Suprapubic skin (tissue), 4 donors: ENCODE data around the gene HMCN1. TPM values are rescaled to one million over a fixed set of nuclear protein-coding genes. Genes with fewer than 3 reads are reported as not detected.
A peak's percentile ranks its signal among the peaks of the same experiment; 100 is the strongest.

Experiments used
- DNase-seq, 2 donors: peaks; one replicate each; pipeline ENCODE4 v3.0.0-alpha.2; 2019; ENCODE audit warnings: low spot score in 2 of 2
- H3K27ac ChIP-seq: fragments of 200-600 bp; sonication (generic); one replicate; pipeline ENCODE4 v1.5.1; 2019
- H3K27me3 ChIP-seq: fragments of 200-600 bp; sonication (generic); one replicate; pipeline ENCODE4 v1.5.1; 2019
- H3K36me3 ChIP-seq: fragments of 200-600 bp; sonication (generic); one replicate; pipeline ENCODE4 v1.5.1; 2019
- H3K4me1 ChIP-seq: fragments of 200-600 bp; sonication (generic); one replicate; pipeline ENCODE4 v1.5.1; 2019
- H3K4me3 ChIP-seq: fragments of 200-600 bp; sonication (generic); one replicate; pipeline ENCODE4 v1.5.1; 2019; ENCODE audit warnings: mild to moderate bottlenecking
- H3K9me3 ChIP-seq: fragments of 200-600 bp; sonication (generic); one replicate; pipeline ENCODE4 v1.5.1; 2019
- EP300 ChIP-seq: sonication (generic); formaldehyde crosslinking; IDR thresholded peaks from one replicate; pipeline ENCODE4 v1.6.1; 2017; ENCODE audit warnings: antibody characterized with exemption
- POLR2A ChIP-seq, 2 donors: fragments of 450-650 bp; IDR thresholded peaks; one replicate each; pipeline ENCODE4 v1.6.1; 2017; ENCODE audit warnings: antibody characterized with exemption in 2 of 2, mild to moderate bottlenecking in 2 of 2, moderate library complexity in 2 of 2
- POLR2AphosphoS5 ChIP-seq, 3 donors: sonication (generic); formaldehyde crosslinking; IDR thresholded peaks; one replicate each; pipeline ENCODE4 v1.6.1; 2017; ENCODE audit warnings: antibody characterized with exemption in 3 of 3
- WGBS: methylation state at CpG from one replicate; pipeline ENCODE4 v1.1.5; 2018; 5-methylcytosine and 5-hydroxymethylcytosine counted together
- total RNA-seq, 4 donors: library from RNA; depleted of rRNA; stranded (reverse); fragments of >200 nt; gene quantifications; one replicate each; pipeline ENCODE4 v1.1.0, GENCODE V29; 2016
- TF ChIP-seq, protein P1 (sequence below), 2 donors: fragments of 200-600 bp in 1 of 2; fragments of 450-650 bp in 1 of 2; sonication (generic) in 1 of 2; IDR thresholded peaks; one replicate each; pipeline ENCODE4 v1.5.1; 2016 to 2019; ENCODE audit warnings: antibody characterized with exemption in 2 of 2, mild to moderate bottlenecking in 1 of 2, moderate library complexity in 1 of 2

HMCN1 gene
- total RNA-seq, 4 donors from 2014 or later = 2.2 to 5.6 (median 3.7) TPM

DNA sequence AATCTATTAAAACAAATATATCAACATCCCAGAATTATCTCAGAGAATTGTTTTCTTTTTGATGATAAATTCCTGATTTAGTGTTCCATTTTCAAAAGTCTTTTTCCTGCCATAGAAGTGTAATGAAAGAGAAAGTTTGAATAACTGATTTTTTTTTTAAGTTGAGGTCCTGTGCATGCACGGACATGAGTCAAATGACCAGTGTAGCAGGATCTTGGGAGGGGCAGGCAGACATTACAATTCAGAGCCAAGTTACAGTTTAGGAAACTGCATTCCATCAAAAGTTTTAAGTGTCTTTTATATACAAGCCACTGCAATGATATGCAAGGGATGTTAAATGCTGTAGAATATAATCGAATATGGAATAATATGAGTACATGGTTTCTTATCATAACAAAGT lies 227.5 kb downstream of the HMCN1 start:
- no peaks in the 10 kb centered on the region for H3K36me3 ChIP-seq
- no peak overlapping the region for H3K27ac ChIP-seq
- TF ChIP-seq POLR2A (IDR thresholded peaks at IDR 0.05) (no peak), EP300 (no peak), POLR2AphosphoS5 (IDR thresholded peaks at IDR 0.05) (no peak)
- TF ChIP-seq, protein P1, sequence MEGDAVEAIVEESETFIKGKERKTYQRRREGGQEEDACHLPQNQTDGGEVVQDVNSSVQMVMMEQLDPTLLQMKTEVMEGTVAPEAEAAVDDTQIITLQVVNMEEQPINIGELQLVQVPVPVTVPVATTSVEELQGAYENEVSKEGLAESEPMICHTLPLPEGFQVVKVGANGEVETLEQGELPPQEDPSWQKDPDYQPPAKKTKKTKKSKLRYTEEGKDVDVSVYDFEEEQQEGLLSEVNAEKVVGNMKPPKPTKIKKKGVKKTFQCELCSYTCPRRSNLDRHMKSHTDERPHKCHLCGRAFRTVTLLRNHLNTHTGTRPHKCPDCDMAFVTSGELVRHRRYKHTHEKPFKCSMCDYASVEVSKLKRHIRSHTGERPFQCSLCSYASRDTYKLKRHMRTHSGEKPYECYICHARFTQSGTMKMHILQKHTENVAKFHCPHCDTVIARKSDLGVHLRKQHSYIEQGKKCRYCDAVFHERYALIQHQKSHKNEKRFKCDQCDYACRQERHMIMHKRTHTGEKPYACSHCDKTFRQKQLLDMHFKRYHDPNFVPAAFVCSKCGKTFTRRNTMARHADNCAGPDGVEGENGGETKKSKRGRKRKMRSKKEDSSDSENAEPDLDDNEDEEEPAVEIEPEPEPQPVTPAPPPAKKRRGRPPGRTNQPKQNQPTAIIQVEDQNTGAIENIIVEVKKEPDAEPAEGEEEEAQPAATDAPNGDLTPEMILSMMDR (IDR thresholded peaks at IDR 0.05) = no peak
- no peak for DNase-seq
- H3K9me3 ChIP-seq = no peaks in the 10 kb centered on the region
- H3K4me1 ChIP-seq = peaks cover 14% of the 10 kb centered on the region
- H3K4me3 ChIP-seq = no peak overlapping the region
- WGBS = 44% methylated on average over 2 of the region's 2 CpGs
- H3K27me3 ChIP-seq = no peaks in the 10 kb centered on the region

DNA sequence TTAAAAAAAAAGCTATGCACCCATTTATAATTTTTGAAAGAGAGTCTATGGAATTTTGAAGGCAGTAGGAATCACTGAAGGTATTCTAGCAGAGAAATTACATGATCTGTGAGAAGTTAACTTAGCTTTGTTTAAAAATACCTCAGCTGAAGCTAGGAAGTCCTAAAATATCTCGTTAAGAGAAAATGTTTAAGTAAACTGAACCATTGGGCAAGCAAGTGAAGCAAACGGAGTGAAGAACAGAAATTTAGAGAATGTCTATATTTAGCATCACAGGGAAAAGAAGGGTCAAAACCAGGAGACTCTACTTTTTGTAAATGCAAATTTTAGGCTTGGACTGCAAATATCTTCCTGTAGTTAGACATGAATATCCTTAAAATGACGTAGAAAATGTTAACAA lies 230.8 kb downstream of the HMCN1 start:
- DNase-seq = no peak
- H3K36me3 ChIP-seq = no peaks in the 10 kb centered on the region
- WGBS = 77% methylated on average over 3 of the region's 3 CpGs
- no peaks in the 10 kb centered on the region for H3K9me3 ChIP-seq
- H3K4me1 ChIP-seq = peaks cover 9% of the 10 kb centered on the region
- H3K27ac ChIP-seq = no peak overlapping the region
- H3K4me3 ChIP-seq = no peak overlapping the region
- TF ChIP-seq, protein P1 (IDR thresholded peaks at IDR 0.05) = no peak
- no peak for TF ChIP-seq POLR2AphosphoS5 (IDR thresholded peaks at IDR 0.05)
- H3K27me3 ChIP-seq = no peaks in the 10 kb centered on the region

DNA sequence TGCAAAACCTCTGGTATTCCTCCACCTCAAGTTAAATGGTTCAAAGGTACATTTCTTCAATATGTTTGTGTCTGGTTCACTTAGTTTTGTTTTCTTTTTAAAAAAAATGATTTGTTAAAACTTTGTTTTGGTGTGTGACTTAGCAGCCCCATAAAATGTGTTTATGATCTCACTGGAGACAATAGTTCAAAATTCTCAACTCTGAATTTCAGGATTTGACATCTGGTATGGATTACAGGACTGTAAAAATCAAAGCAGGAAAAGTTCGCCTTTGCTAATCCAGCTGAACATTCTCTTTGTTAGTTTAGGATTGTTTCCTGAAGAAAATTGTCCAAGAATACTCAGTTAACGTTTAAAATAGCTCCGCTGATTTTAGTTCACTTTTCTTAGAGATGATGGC lies 231.7 kb downstream of the HMCN1 start:
- Histone ChIP-seq H3K9me3 (no peaks in the 10 kb centered on the region), H3K4me3 (no peak overlapping the region), H3K36me3 (no peaks in the 10 kb centered on the region), H3K27ac (peak overlapping the region; percentile 27), H3K4me1 (peaks cover 8% of the 10 kb centered on the region), H3K27me3 (no peaks in the 10 kb centered on the region)
- WGBS = 72% methylated on average over 3 of the region's 3 CpGs
- DNase-seq = no peak
- TF ChIP-seq POLR2AphosphoS5 (IDR thresholded peaks at IDR 0.05) = no peak
- TF ChIP-seq, protein P1 (IDR thresholded peaks at IDR 0.05) = no peak
- TF ChIP-seq POLR2A (IDR thresholded peaks at IDR 0.05) = no peak
- TF ChIP-seq EP300 = no peak

DNA sequence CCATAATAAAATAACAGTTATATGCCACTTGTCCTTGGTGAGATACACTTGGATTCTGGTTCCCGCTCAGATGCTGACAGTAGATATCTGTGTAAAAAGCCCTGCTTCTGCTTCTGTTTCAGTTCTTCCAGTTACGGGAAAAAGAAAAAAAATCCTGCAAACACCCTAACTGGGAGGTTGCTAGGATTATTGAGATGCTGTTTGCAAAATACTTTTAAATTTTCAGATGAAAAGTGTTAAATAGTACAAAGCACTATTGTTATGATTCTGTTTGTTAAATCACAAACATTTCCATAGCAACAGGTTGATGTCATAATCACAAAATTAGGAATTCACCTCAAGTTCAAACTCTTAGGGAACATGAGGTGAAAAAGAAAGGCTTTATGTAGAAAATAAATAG lies 232.3 kb downstream of the HMCN1 start:
- Histone ChIP-seq H3K4me1 (peaks cover 3% of the 10 kb centered on the region), H3K4me3 (no peak overlapping the region), H3K9me3 (no peaks in the 10 kb centered on the region), H3K27ac (peak overlapping the region; percentile 27), H3K27me3 (no peaks in the 10 kb centered on the region), H3K36me3 (no peaks in the 10 kb centered on the region)
- 68% methylated on average over 2 of the region's 2 CpGs for WGBS
- no peak for TF ChIP-seq POLR2AphosphoS5 (IDR thresholded peaks at IDR 0.05)
- no peak for TF ChIP-seq POLR2A (IDR thresholded peaks at IDR 0.05)
- TF ChIP-seq, protein P1 (IDR thresholded peaks at IDR 0.05) = no peak
- TF ChIP-seq EP300 = no peak
- DNase-seq = no peak

DNA sequence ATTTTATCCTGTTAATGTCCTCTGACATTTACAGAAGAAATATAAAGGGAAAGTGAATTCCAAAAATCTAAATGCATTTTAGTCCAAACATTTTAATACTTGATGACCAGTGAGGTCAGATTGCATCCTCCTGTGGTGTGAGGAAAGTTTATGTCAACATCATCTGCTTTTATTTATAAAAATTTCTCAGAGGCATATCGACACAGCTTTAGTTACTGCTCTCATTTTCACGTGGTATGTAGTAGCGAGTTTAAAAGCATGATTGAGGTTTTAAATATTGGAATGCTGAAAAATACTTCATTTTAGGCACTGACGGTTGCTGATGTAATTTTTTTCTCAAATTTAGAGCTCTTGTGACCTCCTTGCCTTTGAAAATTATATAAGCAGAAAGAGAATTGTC lies 234.8 kb downstream of the HMCN1 start:
- Histone ChIP-seq H3K36me3 (no peaks in the 10 kb centered on the region), H3K27ac (peak overlapping the region; percentile 62), H3K4me3 (no peak overlapping the region), H3K9me3 (no peaks in the 10 kb centered on the region), H3K4me1 (peaks cover 3% of the 10 kb centered on the region), H3K27me3 (no peaks in the 10 kb centered on the region)
- DNase-seq = no peak
- WGBS = 65% methylated on average over 4 of the region's 4 CpGs
- TF ChIP-seq POLR2AphosphoS5 (IDR thresholded peaks at IDR 0.05) (no peak), EP300 (no peak), POLR2A (IDR thresholded peaks at IDR 0.05) (no peak)
- TF ChIP-seq, protein P1 (IDR thresholded peaks at IDR 0.05) = no peak
